ENCODE measurements around the gene KDM4B.
"Not testable (repeated sequence)": the region's sequence is repeated elsewhere in the genome, so short reads cannot be mapped to it uniquely, and the experiment has no call there.

The KDM4B gene

GRCh38 chr19:5154799-5155426 lies 186.0 kb downstream of the KDM4B start:
- no peak for DNase-seq

GRCh38 chr19:5155586-5156210 lies 186.8 kb downstream of the KDM4B start:
- DNase-seq, result no peak

- DNase-seq, result no peak
Observed at GRCh38 chr19:5156231-5156986, 187.5 kb downstream of the KDM4B start.

GRCh38 chr19:5157186-5157585 lies 188.3 kb downstream of the KDM4B start:
- DNase-seq, result no peak

GRCh38 chr19:5158549-5159134 lies 189.7 kb downstream of the KDM4B start:
- not testable (repeated sequence) for DNase-seq

- not testable (repeated sequence) for DNase-seq
Observed at GRCh38 chr19:5160158-5160795, 191.4 kb downstream of the KDM4B start.

GRCh38 chr19:5164845-5165696 lies 196.2 kb downstream of the KDM4B start:
- DNase-seq, result not testable (repeated sequence)

GRCh38 chr19:5165697-5166019 lies 196.7 kb downstream of the KDM4B start:
- DNase-seq, result no peak

GRCh38 chr19:5166262-5166661 lies 197.3 kb downstream of the KDM4B start:
- no peak for DNase-seq

GRCh38 chr19:5170329-5170745 lies 201.4 kb downstream of the KDM4B start:
- DNase-seq, result peak; percentile 66

- no peak for DNase-seq
Observed at GRCh38 chr19:5171711-5172110, 202.8 kb downstream of the KDM4B start.

- DNase-seq, result no peak
Observed at GRCh38 chr19:5172859-5173630, 204.1 kb downstream of the KDM4B start.

GRCh38 chr19:5173993-5174392 lies 205.1 kb downstream of the KDM4B start:
- DNase-seq, result no peak

- no peak for DNase-seq
Observed at GRCh38 chr19:5177745-5178450, 209.0 kb downstream of the KDM4B start.

- DNase-seq, result no peak
Observed at GRCh38 chr19:5178841-5179240, 209.9 kb downstream of the KDM4B start.

- no peak for DNase-seq
Observed at GRCh38 chr19:5179256-5179655, 210.3 kb downstream of the KDM4B start.

GRCh38 chr19:5181329-5181728 lies 212.4 kb downstream of the KDM4B start:
- no peak for DNase-seq

- no peak for DNase-seq
Observed at GRCh38 chr19:5182751-5183150, 213.8 kb downstream of the KDM4B start.

- DNase-seq, result no peak
Observed at GRCh38 chr19:5183616-5184015, 214.7 kb downstream of the KDM4B start.

- no peak for DNase-seq
Observed at GRCh38 chr19:5184930-5185329, 216.0 kb downstream of the KDM4B start.

Measured in activated CD8-positive, alpha-beta memory T cell treated with anti-CD3 and anti-CD28 coated beads, Interleukin-2, amount 50 U/mL, for 4 hours (primary cell).